Glomerular visceral epithelial cell (primary cell): ENCODE data around the gene CTSK.

ENCODE experiments used
- DNase-seq: peaks from one replicate; pipeline ENCODE4 v3.0.0-alpha.2; 2016; ENCODE audit errors: extremely low spot score

Gene CTSK

GRCh38 chr1:150762552-150762951 lies 45.5 kb downstream of the CTSK start:
- DNase-seq = no peak

GRCh38 chr1:150761801-150762200 lies 46.3 kb downstream of the CTSK start:
- DNase-seq = no peak

GRCh38 chr1:150760013-150760412 lies 48.0 kb downstream of the CTSK start:
- no peak for DNase-seq

GRCh38 chr1:150753416-150753815 lies 54.6 kb downstream of the CTSK start:
- DNase-seq = no peak

GRCh38 chr1:150751443-150751842 lies 56.6 kb downstream of the CTSK start:
- DNase-seq = no peak

GRCh38 chr1:150749720-150750311 lies 58.2 kb downstream of the CTSK start:
- no peak for DNase-seq

GRCh38 chr1:150748878-150749719 lies 59.0 kb downstream of the CTSK start:
- no peak for DNase-seq
